Esophagus muscularis mucosa (tissue), 4 donors: ENCODE data around the gene NOD1. TPM values are rescaled to one million over a fixed set of nuclear protein-coding genes. Genes with fewer than 3 reads are reported as not detected.
"Not testable (repeated sequence)": the region's sequence is repeated elsewhere in the genome, so short reads cannot be mapped to it uniquely, and the experiment has no call there.

Experiments
- DNase-seq: peaks from one replicate; pipeline ENCODE4 v3.0.0-alpha.2; 2017; ENCODE audit errors: extremely low spot score
- H3K27ac ChIP-seq, 4 donors: fragments of 200-600 bp; sonication (generic); replicated peaks in 1 of 4; 1 replicate in 3 of 4; 2 replicates in 1 of 4; pipeline ENCODE4 v1.5.1; 2016 to 2019; ENCODE audit warnings: mild to moderate bottlenecking in 1 of 4
- H3K27me3 ChIP-seq, 4 donors: fragments of 200-600 bp; sonication (generic); one replicate each; pipeline versions ENCODE4 v1.5.1 to v1.6.0; 2016 to 2019
- H3K36me3 ChIP-seq, 4 donors: fragments of 200-600 bp; sonication (generic); one replicate each; pipeline ENCODE4 v1.5.1; 2016 to 2019
- H3K4me1 ChIP-seq, 4 donors: fragments of 200-600 bp; sonication (generic); one replicate each; pipeline ENCODE4 v1.5.1; 2016 to 2019
- H3K4me3 ChIP-seq, 4 donors: fragments of 200-600 bp; sonication (generic); 1 replicate in 2 of 4; 2 replicates in 2 of 4; pipeline ENCODE4 v1.5.1; 2016 to 2019; ENCODE audit warnings: mild to moderate bottlenecking in 4 of 4, moderate library complexity in 1 of 4
- H3K9me3 ChIP-seq, 4 donors: fragments of 200-600 bp; sonication (generic); 1 replicate in 3 of 4; 2 replicates in 1 of 4; pipeline ENCODE4 v1.5.1; 2016 to 2019
- CTCF ChIP-seq, 3 experiments: fragments of 200-600 bp in 2 of 3; fragments of 450-650 bp in 1 of 3; sonication (generic) in 2 of 3; IDR thresholded peaks; one replicate each; pipeline ENCODE4 v1.5.1; 2017 to 2019; ENCODE audit warnings: antibody characterized with exemption in 3 of 3, mild to moderate bottlenecking in 2 of 3, moderate library complexity in 1 of 3
- EP300 ChIP-seq: sonication (generic); formaldehyde crosslinking; IDR thresholded peaks from one replicate; pipeline ENCODE4 v1.6.1; 2017; ENCODE audit warnings: antibody characterized with exemption
- POLR2A ChIP-seq: fragments of 450-650 bp; IDR thresholded peaks from one replicate; pipeline ENCODE4 v1.6.1; 2017; ENCODE audit warnings: antibody characterized with exemption, moderate library complexity, mild to moderate bottlenecking, low read depth
- POLR2AphosphoS5 ChIP-seq, 2 donors: sonication (generic); formaldehyde crosslinking; IDR thresholded peaks; one replicate each; pipeline ENCODE4 v1.6.1; 2017; ENCODE audit warnings: antibody characterized with exemption in 2 of 2
- WGBS: methylation state at CpG from one replicate; pipeline ENCODE4 v1.1.5; 2018; 5-methylcytosine and 5-hydroxymethylcytosine counted together
- intact Hi-C: fragments of 100-400 bp; cut with DNase I; formaldehyde crosslinking; loops from one replicate; pipeline ENCODE4 v1.15.1; 2023
- total RNA-seq, 4 donors: library from RNA; depleted of rRNA; stranded (reverse); fragments of >200 nt; gene quantifications; one replicate each; pipeline versions ENCODE4 v1.1.0 to v1.2.1, GENCODE V29; 2016

Gene NOD1
- total RNA-seq, 4 donors from 2014 or later: 11.6 to 22.0 (median 13.0) TPM

DNA sequence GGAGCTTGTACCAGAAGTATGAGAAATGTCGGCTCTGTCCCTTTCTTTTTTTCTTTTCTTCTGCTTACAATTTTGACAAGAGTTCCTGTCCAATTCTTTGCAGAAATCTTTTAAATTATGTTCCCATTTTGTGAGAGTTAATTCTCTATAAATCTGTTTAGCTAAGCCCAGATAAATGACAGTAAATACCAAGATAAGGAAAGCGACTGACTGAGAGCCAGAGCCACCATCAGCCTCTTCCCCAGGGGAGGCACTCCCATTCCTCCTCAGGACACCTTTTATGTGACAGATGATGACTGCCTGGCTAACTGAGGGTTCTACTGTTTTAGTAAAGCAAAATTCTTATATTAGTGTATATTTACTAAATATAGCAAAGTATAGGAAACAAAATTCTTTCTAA, 32.9 kb upstream of the NOD1 start:
- WGBS: 90% methylated on average over 2 of the region's 2 CpGs
- H3K27me3 ChIP-seq: no peaks in the 10 kb centered on the region
- TF ChIP-seq POLR2A (no peak), EP300 (no peak), CTCF (IDR thresholded peaks at IDR 0.05) (no peak), POLR2AphosphoS5 (IDR thresholded peaks at IDR 0.05) (no peak)
- no peak for DNase-seq
- H3K9me3 ChIP-seq: no peaks in the 10 kb centered on the region
- no peaks in the 10 kb centered on the region for H3K4me1 ChIP-seq
- no peak overlapping the region for H3K4me3 ChIP-seq
- H3K36me3 ChIP-seq: no peaks in the 10 kb centered on the region
- intact Hi-C loops: loop anchor here (5.0 kb wide), 1 partner anchor 51 kb away; no protein-coding TSS in a partner anchor
- H3K27ac ChIP-seq: no peak overlapping the region

- Histone ChIP-seq H3K9me3 (no peaks in the 10 kb centered on the region), H3K36me3 (no peaks in the 10 kb centered on the region), H3K4me1 (peaks cover 0 to 5% (median 4%) of the 10 kb centered on the region in 4 donors), H3K4me3 (no peak overlapping the region), H3K27me3 (no peaks in the 10 kb centered on the region), H3K27ac (no peak overlapping the region)
- DNase-seq: no peak
- intact Hi-C loops: loop anchor here (5.0 kb wide), 1 partner anchor 52 kb away; no protein-coding TSS in a partner anchor
- 71% methylated on average over 4 of the region's 4 CpGs for WGBS
- TF ChIP-seq POLR2AphosphoS5 (IDR thresholded peaks at IDR 0.05) (no peak), EP300 (no peak), POLR2A (no peak), CTCF (IDR thresholded peaks at IDR 0.05) (peak; percentile 68 to 85 (median 73))
These were observed 31.8 kb upstream of the NOD1 start for GRCh38 chr7:30510124-30511075.

- H3K4me1 ChIP-seq, DNase-seq, H3K36me3 ChIP-seq, H3K9me3 ChIP-seq, intact Hi-C loops, H3K27ac ChIP-seq, H3K27me3 ChIP-seq, H3K4me3 ChIP-seq: not testable (repeated sequence)
- WGBS: 63% methylated on average over 7 of the region's 9 CpGs
These were observed 30.7 kb upstream of the NOD1 start for GRCh38 chr7:30509171-30509857.

DNA sequence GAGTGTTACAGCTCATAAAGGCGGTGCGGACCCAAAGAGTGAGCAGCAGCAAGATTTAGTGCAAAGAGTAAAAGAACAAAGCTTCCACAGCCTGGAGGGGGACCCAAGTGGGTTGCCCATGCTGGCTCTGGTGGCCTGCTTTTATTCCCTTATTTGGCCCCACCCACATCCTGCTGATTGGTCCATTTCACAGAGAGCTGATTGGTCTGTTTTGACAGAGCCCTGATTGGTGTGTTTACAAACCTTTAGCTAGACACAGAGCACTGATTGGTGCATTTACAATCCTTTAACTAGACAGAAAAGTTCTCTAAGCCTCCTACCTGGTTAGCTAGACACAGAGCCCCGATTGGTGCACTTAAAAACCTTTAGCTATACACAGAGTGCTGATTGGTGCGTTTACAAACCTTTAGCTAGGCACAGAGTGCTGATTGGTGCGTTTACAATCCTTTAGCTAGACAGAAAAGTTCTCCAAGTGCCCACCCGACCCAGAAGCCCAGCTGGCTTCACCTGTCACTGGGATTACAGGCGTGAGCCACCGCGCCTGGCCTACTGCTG, 28.8 kb upstream of the NOD1 start:
- H3K9me3 ChIP-seq, H3K4me3 ChIP-seq, H3K27me3 ChIP-seq, H3K36me3 ChIP-seq, DNase-seq, intact Hi-C loops, H3K27ac ChIP-seq: not testable (repeated sequence)
- WGBS: 97% methylated on average over 9 of the region's 9 CpGs
- peaks cover 17 to 26% (median 23%) of the 10 kb centered on the region in 4 donors for H3K4me1 ChIP-seq

GRCh38 chr7:30505174-30505697, 26.7 kb upstream of the NOD1 start:
- no peaks in the 10 kb centered on the region for H3K27me3 ChIP-seq
- H3K4me1 ChIP-seq: peaks cover 17 to 34% (median 24%) of the 10 kb centered on the region in 4 donors
- DNase-seq: no peak
- no peaks in the 10 kb centered on the region for H3K36me3 ChIP-seq
- intact Hi-C loops: loop anchor here (2.0 kb wide), 1 partner anchor 46 kb away; no protein-coding TSS in a partner anchor
- H3K27ac ChIP-seq: peak overlapping the region; percentile 81 to 93 (median 86)
- peak overlapping the region; percentile 83 to 96 (median 88) for H3K4me3 ChIP-seq
- 15% methylated on average over 19 of the region's 19 CpGs for WGBS
- no peaks in the 10 kb centered on the region for H3K9me3 ChIP-seq
- no peak for TF ChIP-seq POLR2AphosphoS5 (IDR thresholded peaks at IDR 0.05)
- TF ChIP-seq CTCF (IDR thresholded peaks at IDR 0.05): peak in 2 of 3 experiments; percentile 6 to 15
- no peak for TF ChIP-seq EP300
- no peak for TF ChIP-seq POLR2A
